ENCODE measurements around the gene ADGRA1. TPM values are rescaled to one million over a fixed set of nuclear protein-coding genes. Genes with fewer than 3 reads are reported as not detected.

ADGRA1 gene
- total and polyA plus RNA-seq, 2 of the 8 experiments (the other 6 are each of a cell fraction or from before 2014, with no cell fraction given) = 0.17 to 0.21 TPM

DNA sequence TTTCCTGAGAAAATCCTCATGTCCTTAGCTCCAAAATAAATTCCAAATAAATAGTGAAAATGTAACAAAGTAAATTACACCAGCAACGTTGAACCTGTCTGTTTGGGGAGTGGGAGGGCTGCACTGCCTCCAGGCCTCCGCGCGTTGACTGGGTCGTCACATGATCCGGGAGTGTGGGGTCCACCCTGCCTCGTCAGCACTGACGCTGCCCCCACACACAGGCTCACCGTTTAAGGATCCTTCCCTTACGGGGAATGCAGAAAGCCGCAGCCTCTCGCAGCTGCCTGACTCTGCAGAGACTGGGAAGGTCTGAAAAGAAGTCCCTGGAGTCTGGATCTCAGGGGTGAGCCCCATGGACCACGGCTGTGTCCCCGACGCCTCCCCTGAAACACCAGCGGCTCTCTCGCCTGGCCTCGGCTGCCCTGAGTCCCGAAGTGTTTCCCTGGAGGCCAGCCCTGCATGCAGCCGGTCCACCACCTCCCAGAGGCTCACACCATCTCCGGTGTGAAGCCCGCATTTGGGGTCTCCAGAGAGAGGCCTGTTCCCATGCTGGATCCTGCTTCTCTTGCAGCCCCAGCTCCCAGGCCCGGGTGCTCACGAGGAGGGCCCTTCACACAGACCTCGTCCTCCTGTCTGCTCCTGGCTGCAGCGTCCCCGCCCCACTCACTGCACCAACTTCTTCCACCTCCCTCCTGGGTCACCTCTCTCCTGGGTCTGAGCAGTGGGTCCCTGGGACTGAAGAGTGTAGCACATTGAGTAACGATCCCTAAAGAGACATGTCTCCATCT lies 49.5 kb upstream of the ADGRA1 start:
- Histone ChIP-seq H3K27ac (ENCODE audit: low read depth, low read length) (no peak overlapping the region), H2BK20ac (ENCODE audit: low read length) (no peak overlapping the region), H3K18ac (ENCODE audit: extremely low read depth, low read length) (no peak overlapping the region), H3K23ac (ENCODE audit: insufficient read length) (no peak overlapping the region), H2BK120ac (replicated peaks; ENCODE audit: low read depth, low read length) (no peak overlapping the region), H4K5ac (ENCODE audit: insufficient read length, low read depth, low read length) (no peak overlapping the region), H3K4me1 (replicated peaks in 1 of 4; ENCODE audit: control insufficient read depth in 3 of 4, insufficient read depth in 4 of 4, low read length in 3 of 4) (no peaks in the 10 kb centered on the region), H4K20me1 (replicated peaks in 1 of 2; ENCODE audit: control insufficient read depth in 1 of 2, insufficient read depth in 2 of 2, low read length in 2 of 2) (peaks cover 0 to 2% of the 10 kb centered on the region in 2 experiments), H3K36me3 (ENCODE audit: control insufficient read depth in 2 of 4, insufficient read depth in 4 of 4, low read length in 3 of 4) (no peaks in the 10 kb centered on the region), H2AFZ (ENCODE audit: low read length) (no peak overlapping the region), H3K4me2 (ENCODE audit: insufficient read depth in 1 of 2, low read depth in 2 of 2, low read length in 2 of 2) (no peak overlapping the region), H4K8ac (ENCODE audit: extremely low read depth, insufficient read depth, low read length) (peak overlapping the region; percentile 38; the same call in 1 of the 2 replicates), H2BK12ac (ENCODE audit: low read depth, low read length) (no peak overlapping the region), H3K4me3 (ENCODE audit: extremely low read depth in 1 of 4, insufficient read depth in 2 of 4, low read depth in 3 of 4, low read length in 4 of 4) (no peak overlapping the region), H3K56ac (replicated peaks; ENCODE audit: insufficient read length, low read depth, low read length) (no peak overlapping the region), H3K79me2 (ENCODE audit: control insufficient read depth in 1 of 2, insufficient read depth in 2 of 2, low read length in 2 of 2) (no peaks in the 10 kb centered on the region), H3K79me1 (ENCODE audit: low read depth, low read length) (no peaks in the 10 kb centered on the region), H4K91ac (replicated peaks; ENCODE audit: insufficient read length, low read length) (no peak overlapping the region), H3K4ac (replicated peaks; ENCODE audit: insufficient read length, low read depth, low read length) (no peak overlapping the region), H3K9me3 (ENCODE audit: insufficient read depth in 2 of 2, low read depth in 1 of 2, low read length in 1 of 2) (no peaks in the 10 kb centered on the region), H3K23me2 (ENCODE audit: low read depth, low read length) (no peaks in the 10 kb centered on the region), H3K27me3 (replicated peaks in 1 of 4; ENCODE audit: control insufficient read depth in 3 of 4, extremely low read depth in 1 of 4, insufficient read depth in 3 of 4, low read length in 3 of 4) (no peaks in the 10 kb centered on the region), H2BK15ac (ENCODE audit: low read length) (no peak overlapping the region), H2AK5ac (ENCODE audit: low read depth, low read length) (no peak overlapping the region), H3K9ac (replicated peaks in 1 of 4; ENCODE audit: extremely low read depth in 1 of 4, low read depth in 3 of 4, low read length in 3 of 4) (no peak overlapping the region), H2BK5ac (ENCODE audit: low read depth, low read length) (0 out of 2 replicates have a peak overlapping the region, but pooled peaks have one; percentile 60), H3K14ac (ENCODE audit: insufficient read length) (no peak overlapping the region)
- POLR2A ChIA-PET (ENCODE audit: partially characterized antibody) = interaction anchor here (0.9 kb wide), 1 partner anchor 64 kb away, joined by 4 read pairs; no protein-coding TSS in a partner anchor
- CTCF ChIA-PET (ENCODE audit: partially characterized antibody) = interaction anchor here (1.0 to 1.3 kb wide), 3 partner anchors 12 to 59 kb away, joined by 3 read pairs; no protein-coding TSS in a partner anchor
- FAIRE-seq = no peak
- no peak for DNase-seq (ENCODE audit: low read depth in 1 of 2, low spot score in 2 of 2)
- WGBS, 2 experiments (ENCODE audit: extremely low coverage in 1 of 2, insufficient coverage in 1 of 2, insufficient read length in 1 of 2, insufficient replicate concordance in 2 of 2, low coverage in 1 of 2, low lambda C conversion rate in 2 of 2, missing lambda C conversion rate in 1 of 2) = 93% methylated on average over 17 of the region's 28 CpGs; no CpG with 5 or more reads in 1 of the 2 experiments
- no peak for TF ChIP-seq CBX5 (IDR thresholded peaks at IDR 0.05; ENCODE audit: low read depth, low read length)
- TF ChIP-seq, protein P1, sequence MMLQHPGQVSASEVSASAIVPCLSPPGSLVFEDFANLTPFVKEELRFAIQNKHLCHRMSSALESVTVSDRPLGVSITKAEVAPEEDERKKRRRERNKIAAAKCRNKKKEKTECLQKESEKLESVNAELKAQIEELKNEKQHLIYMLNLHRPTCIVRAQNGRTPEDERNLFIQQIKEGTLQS (IDR thresholded peaks at IDR 0.05; ENCODE audit: insufficient read depth, low read depth, low read length) = no peak
- TF ChIP-seq CHD1 (IDR thresholded peaks at IDR 0.05; ENCODE audit: low read depth, low read length) = no peak
- no peak for TF ChIP-seq SIN3A (conservative IDR thresholded peaks at IDR 0.05 in 1 of 2, IDR thresholded peaks at IDR 0.05 in 1 of 2; ENCODE audit: low read depth in 1 of 2, low read length in 2 of 2)
- no peak for TF ChIP-seq SIRT6 (IDR thresholded peaks at IDR 0.05; ENCODE audit: low read length)
- TF ChIP-seq CREB1 (IDR thresholded peaks at IDR 0.05) = no peak
- TF ChIP-seq KDM4A (IDR thresholded peaks at IDR 0.05; ENCODE audit: low read depth, low read length, severe bottlenecking) = no peak
- no peak for TF ChIP-seq PHF8 (conservative IDR thresholded peaks at IDR 0.05; ENCODE audit: low read depth, low read length)
- TF ChIP-seq POLR2A (IDR thresholded peaks at IDR 0.05; ENCODE audit: control extremely low read depth in 1 of 2, low read depth in 2 of 2, low read length in 2 of 2) = no peak
- no peak for TF ChIP-seq CBX8 (IDR thresholded peaks at IDR 0.05; ENCODE audit: borderline replicate concordance, low read depth, low read length)
- TF ChIP-seq BRCA1 (IDR thresholded peaks at IDR 0.05; ENCODE audit: low read depth, low read length) = no peak
- TF ChIP-seq CEBPB (IDR thresholded peaks at IDR 0.05; ENCODE audit: low read depth, low read length) = no peak
- no peak for TF ChIP-seq RXRA (IDR thresholded peaks at IDR 0.05; ENCODE audit: insufficient read depth, low read depth, low read length)
